Tibial artery (tissue), 4 donors: ENCODE results near the gene BMI1.

Experiments
- DNase-seq, 2 donors: peaks; one replicate each; pipeline ENCODE4 v3.0.0-alpha.2; 2019
- H3K27ac ChIP-seq, 2 donors: fragments of 200-600 bp; sonication (generic) in 1 of 2; 1 replicate in 1 of 2; 2 replicates in 1 of 2; pipeline ENCODE4 v1.5.1; 2018 to 2019; ENCODE audit warnings: mild to moderate bottlenecking in 1 of 2
- H3K27me3 ChIP-seq, 2 donors: fragments of 200-600 bp; sonication (generic) in 1 of 2; one replicate each; pipeline versions ENCODE4 v1.5.1 to v1.6.0; 2016 to 2019
- H3K36me3 ChIP-seq, 3 donors: fragments of 200-600 bp; sonication (generic) in 2 of 3; one replicate each; pipeline ENCODE4 v1.5.1; 2016 to 2019; ENCODE audit warnings: mild to moderate bottlenecking in 2 of 3
- H3K4me1 ChIP-seq, 4 donors: fragments of 200-600 bp; sonication (generic) in 2 of 4; 1 replicate in 3 of 4; 2 replicates in 1 of 4; pipeline ENCODE4 v1.5.1; 2016 to 2019
- H3K4me3 ChIP-seq, 2 donors: fragments of 200-600 bp; sonication (generic) in 1 of 2; 1 replicate in 1 of 2; 2 replicates in 1 of 2; pipeline ENCODE4 v1.5.1; 2018 to 2019; ENCODE audit warnings: mild to moderate bottlenecking in 2 of 2
- H3K9me3 ChIP-seq, 3 donors: fragments of 200-600 bp; sonication (generic) in 1 of 3; one replicate each; pipeline ENCODE4 v1.5.1; 2016 to 2019
- intact Hi-C: fragments of 100-400 bp; cut with DNase I; formaldehyde crosslinking; loops from one replicate; pipeline ENCODE4 v1.15.0; 2023; ENCODE audit warnings: low total_unique reads
- TF ChIP-seq, protein P1 (sequence below), 2 experiments: fragments of 200-600 bp in 1 of 2; fragments of 450-650 bp in 1 of 2; IDR thresholded peaks; one replicate each; pipeline ENCODE4 v1.5.1; 2017 to 2019; ENCODE audit warnings: antibody characterized with exemption in 2 of 2, mild to moderate bottlenecking in 1 of 2, moderate library complexity in 1 of 2

The BMI1 gene

DNA sequence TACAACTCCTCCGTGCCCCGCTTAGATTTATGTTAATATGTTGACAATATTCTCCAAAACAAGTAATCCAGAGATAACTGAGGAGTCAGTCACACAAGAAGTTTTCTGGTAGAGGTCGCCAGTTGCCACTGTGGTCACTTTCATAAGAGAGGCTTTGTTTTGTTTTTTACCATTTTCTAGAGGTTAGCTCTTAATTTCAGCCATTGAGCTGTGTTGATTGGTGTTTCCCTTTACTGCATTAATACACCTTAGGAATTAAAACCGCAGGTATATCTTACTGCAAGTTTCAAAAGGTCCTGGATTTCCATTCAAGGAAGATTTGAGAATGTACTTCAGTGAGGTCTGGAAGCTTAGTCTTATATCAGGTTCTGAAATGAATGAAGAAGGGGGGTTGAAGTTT is 3.5 kb downstream of the BMI1 start:
- intact Hi-C loops: no loop called here
- DNase-seq: no peak
- H3K27ac ChIP-seq: no peak overlapping the region
- peaks cover 11 to 22% (median 12%) of the 10 kb centered on the region in 3 donors for H3K36me3 ChIP-seq
- H3K4me3 ChIP-seq: peak overlapping the region; percentile 53 to 56
- H3K4me1 ChIP-seq: peaks cover 0 to 48% (median 28%) of the 10 kb centered on the region in 4 donors
- TF ChIP-seq, protein P1, sequence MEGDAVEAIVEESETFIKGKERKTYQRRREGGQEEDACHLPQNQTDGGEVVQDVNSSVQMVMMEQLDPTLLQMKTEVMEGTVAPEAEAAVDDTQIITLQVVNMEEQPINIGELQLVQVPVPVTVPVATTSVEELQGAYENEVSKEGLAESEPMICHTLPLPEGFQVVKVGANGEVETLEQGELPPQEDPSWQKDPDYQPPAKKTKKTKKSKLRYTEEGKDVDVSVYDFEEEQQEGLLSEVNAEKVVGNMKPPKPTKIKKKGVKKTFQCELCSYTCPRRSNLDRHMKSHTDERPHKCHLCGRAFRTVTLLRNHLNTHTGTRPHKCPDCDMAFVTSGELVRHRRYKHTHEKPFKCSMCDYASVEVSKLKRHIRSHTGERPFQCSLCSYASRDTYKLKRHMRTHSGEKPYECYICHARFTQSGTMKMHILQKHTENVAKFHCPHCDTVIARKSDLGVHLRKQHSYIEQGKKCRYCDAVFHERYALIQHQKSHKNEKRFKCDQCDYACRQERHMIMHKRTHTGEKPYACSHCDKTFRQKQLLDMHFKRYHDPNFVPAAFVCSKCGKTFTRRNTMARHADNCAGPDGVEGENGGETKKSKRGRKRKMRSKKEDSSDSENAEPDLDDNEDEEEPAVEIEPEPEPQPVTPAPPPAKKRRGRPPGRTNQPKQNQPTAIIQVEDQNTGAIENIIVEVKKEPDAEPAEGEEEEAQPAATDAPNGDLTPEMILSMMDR (IDR thresholded peaks at IDR 0.05): no peak
- no peaks in the 10 kb centered on the region for H3K9me3 ChIP-seq
- peaks cover 0 to 4% of the 10 kb centered on the region in 2 donors for H3K27me3 ChIP-seq

DNA sequence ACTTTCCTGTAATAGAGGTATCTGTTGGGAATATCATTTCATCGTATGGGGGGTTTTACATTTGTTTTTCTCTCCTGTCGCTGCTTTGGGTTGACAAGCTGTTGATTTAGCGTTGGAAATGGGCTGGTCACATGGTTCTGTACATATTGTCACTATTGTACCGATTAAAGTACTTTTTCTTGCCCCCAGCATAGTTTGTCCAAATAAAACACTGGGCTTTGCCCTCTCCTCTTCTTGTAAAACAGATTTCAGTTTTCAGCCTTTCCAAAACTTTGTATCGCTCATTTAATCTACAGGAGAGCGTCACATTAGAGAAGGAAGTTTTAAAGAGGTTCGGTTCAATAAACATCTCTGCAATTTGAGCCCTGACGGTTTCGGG is 4.0 kb downstream of the BMI1 start:
- Histone ChIP-seq H3K9me3 (no peaks in the 10 kb centered on the region), H3K4me3 (peak overlapping the region; percentile 53 to 56), H3K4me1 (peaks cover 0 to 43% (median 28%) of the 10 kb centered on the region in 4 donors), H3K27me3 (peaks cover 0 to 4% of the 10 kb centered on the region in 2 donors), H3K36me3 (peaks cover 16 to 27% (median 16%) of the 10 kb centered on the region in 3 donors), H3K27ac (peak overlapping the region; percentile 52 to 67)
- intact Hi-C loops: no loop called here
- DNase-seq: no peak
- TF ChIP-seq, protein P1 (IDR thresholded peaks at IDR 0.05): no peak

DNA sequence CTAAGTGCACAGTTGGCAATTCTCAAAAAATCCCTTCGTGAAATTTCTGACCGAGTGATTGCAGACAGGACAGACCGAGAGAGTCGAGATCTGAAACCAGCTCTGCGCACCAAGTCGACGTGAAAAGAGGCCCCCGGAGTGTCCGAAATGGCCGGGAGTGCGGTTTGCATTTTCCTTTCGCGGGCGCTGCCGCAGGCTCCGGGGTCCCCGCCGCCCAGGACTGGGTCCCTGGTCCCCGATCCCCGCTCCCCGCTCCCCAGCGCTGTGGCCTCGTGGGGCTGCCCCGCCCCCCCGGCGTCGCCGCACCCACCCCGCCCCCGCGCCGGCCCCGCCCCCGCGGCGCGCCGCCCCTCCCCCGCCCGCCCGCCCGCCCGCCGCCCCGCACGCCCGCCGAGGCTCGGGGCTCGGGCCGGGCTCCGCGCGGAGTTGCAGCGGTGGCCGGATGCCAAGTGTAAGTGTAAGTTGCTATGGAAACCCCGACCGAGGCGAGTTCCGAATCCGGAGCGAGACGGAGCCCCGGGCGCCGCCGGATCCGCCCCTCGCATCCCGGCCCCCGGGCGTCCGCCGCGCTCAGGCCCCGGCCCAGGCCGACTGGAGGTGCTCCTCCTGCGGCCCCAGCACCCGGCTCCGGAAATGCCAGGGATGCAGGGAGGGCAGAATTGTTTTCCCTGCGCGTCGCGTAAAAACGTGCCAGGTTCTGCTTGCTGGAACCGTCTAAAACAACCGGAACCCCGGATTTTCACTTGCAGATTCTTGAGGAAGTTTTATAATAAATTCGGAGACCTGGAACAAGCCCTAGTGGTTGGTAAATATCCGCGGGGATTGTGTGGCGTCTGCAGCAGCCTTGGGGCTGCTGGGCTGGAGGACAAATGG is 4.6 kb downstream of the BMI1 start:
- Histone ChIP-seq H3K27me3 (peaks cover 0 to 4% of the 10 kb centered on the region in 2 donors), H3K36me3 (peaks cover 20 to 28% (median 23%) of the 10 kb centered on the region in 3 donors), H3K27ac (peak overlapping the region; percentile 52 to 67), H3K4me3 (peak overlapping the region; percentile 53 to 56), H3K4me1 (peaks cover 0 to 41% (median 28%) of the 10 kb centered on the region in 4 donors), H3K9me3 (no peaks in the 10 kb centered on the region)
- intact Hi-C loops: no loop called here
- peak; percentile 55 to 82 for DNase-seq
- TF ChIP-seq, protein P1 (IDR thresholded peaks at IDR 0.05): no peak

DNA sequence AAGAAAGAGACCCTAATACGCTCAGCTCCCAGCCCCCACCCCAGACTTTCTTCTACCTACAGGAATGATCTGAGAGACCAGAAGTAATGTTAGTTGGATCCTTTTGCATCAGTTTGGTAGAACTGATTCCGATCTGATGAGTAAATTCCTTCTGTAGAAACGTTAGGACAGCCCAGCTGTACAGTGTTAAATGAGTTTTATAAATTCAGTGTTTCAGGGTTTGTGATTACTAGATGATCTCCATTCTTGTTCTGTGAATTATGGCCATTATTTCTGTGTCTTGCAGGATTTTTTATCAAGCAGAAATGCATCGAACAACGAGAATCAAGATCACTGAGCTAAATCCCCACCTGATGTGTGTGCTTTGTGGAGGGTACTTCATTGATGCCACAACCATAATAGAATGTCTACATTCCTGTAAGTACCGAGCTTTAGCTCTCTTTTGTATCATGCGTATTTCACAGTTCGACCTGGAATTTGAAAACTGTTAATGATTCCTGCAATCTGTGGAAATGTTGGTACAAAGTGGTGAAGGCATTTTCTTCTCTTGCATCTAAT is 5.3 kb downstream of the BMI1 start:
- Histone ChIP-seq H3K27ac (peak overlapping the region; percentile 52 to 67), H3K36me3 (peaks cover 20 to 28% (median 23%) of the 10 kb centered on the region in 3 donors), H3K4me3 (peak overlapping the region; percentile 53 to 56), H3K9me3 (no peaks in the 10 kb centered on the region), H3K27me3 (peaks cover 0 to 4% of the 10 kb centered on the region in 2 donors), H3K4me1 (peaks cover 0 to 41% (median 28%) of the 10 kb centered on the region in 4 donors)
- TF ChIP-seq, protein P1 (IDR thresholded peaks at IDR 0.05): no peak
- intact Hi-C loops: no loop called here
- DNase-seq: no peak

DNA sequence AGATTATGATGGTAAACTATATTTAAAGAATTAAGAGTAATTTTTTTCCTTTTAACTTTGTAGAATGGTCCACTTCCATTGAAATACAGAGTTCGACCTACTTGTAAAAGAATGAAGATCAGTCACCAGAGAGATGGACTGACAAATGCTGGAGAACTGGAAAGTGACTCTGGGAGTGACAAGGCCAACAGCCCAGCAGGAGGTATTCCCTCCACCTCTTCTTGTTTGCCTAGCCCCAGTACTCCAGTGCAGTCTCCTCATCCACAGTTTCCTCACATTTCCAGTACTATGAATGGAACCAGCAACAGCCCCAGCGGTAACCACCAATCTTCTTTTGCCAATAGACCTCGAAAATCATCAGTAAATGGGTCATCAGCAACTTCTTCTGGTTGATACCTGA is 8.3 kb downstream of the BMI1 start:
- TF ChIP-seq, protein P1 (IDR thresholded peaks at IDR 0.05): no peak
- Histone ChIP-seq H3K4me1 (peaks cover 0 to 22% (median 13%) of the 10 kb centered on the region in 4 donors), H3K36me3 (peaks cover 20 to 28% (median 23%) of the 10 kb centered on the region in 3 donors), H3K4me3 (no peak overlapping the region), H3K9me3 (no peaks in the 10 kb centered on the region), H3K27me3 (peaks cover 0 to 8% of the 10 kb centered on the region in 2 donors), H3K27ac (no peak overlapping the region)
- DNase-seq: no peak
- intact Hi-C loops: no loop called here
